Limb (tissue), 2 donors: Measurements from ENCODE around the gene PRLH.
A peak's percentile ranks its signal among the peaks of the same experiment; 100 is the strongest.

Experiments
- DNase-seq, 2 donors: peaks; one replicate each; pipeline ENCODE4 v3.0.0-alpha.2; 2016; ENCODE audit errors: extremely low spot score in 2 of 2

PRLH gene

DNA sequence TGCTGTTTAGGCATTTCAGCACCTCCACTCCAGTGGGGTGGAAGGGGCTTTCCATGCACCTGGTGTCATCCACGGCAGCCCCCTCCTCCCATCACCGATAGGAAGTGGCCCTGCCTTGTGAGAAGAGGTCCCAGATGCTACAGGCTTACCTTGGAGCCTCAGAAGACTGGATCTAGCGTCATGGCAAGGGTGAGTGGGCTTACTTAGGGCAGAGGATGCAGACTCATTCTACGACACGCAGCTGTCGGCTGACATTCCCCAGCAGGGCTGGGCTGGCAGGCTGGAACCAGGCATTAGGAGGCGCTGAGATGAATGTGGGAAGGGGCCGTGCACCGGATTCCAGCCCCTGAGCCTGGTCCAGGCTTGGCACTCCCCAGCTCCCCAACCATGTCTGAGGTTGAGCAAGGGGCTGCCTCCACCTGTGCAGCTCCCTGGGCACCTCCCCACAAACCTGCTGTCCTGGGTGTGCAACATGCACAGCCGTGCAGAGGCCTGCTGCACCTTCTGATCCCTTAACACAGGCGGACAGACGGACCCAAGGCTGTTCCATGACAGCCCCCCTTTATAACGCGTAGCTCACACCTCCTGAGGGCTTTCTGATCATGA lies 1.7 kb upstream of the PRLH start:
- peak in 1 of 2 donors; percentile 30 for DNase-seq

- DNase-seq = no peak
Observed at GRCh38 chr2:237565974-237566373, 400 bp upstream of the PRLH start.

GRCh38 chr2:237567276-237568029 lies 1.1 kb downstream of the PRLH start:
- no peak for DNase-seq

- no peak for DNase-seq
Observed at GRCh38 chr2:237568121-237568660, 1.8 kb downstream of the PRLH start.

DNA sequence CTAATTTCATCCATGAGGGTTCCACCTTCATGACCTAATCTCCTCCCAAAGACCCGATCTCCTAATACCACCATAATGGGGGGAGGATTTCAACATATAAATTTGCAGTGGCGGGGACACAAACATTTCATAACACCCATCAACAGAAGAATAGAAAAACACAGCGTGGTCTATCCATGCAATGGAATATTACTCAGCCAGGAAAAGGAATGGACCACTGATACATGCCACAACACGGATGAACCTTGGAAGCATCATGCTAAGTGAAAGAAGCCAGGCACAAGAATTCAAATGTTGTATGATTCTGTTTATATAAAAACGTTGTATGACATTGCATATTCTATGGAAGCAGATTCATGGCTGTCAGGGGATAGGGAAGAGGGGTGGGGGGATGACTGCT lies 2.7 kb downstream of the PRLH start:
- no peak for DNase-seq

GRCh38 chr2:237569896-237570295 lies 3.5 kb downstream of the PRLH start:
- no peak for DNase-seq

- peak in 1 of 2 donors; percentile 25 for DNase-seq
Observed at GRCh38 chr2:237570776-237571335, 4.5 kb downstream of the PRLH start.

DNA sequence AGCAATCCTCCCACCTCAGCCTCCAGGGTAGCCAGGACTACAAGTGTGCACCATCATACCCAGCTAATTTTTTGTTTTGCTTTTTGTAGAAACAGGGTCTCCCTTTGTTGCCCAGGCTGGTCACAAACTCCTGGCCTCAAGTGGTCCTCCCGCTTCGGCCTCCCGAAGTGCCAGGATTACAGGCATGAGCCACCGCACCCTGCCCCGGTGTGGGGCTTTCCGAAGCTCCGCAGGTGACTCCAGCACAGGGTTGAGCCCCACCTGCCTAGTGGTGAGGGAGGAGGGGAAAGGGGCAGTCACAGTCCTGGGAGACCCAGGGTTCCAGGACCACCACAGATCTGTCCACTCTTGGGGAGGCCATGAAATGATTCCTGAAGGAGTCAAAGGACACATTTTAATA lies 5.2 kb downstream of the PRLH start:
- no peak for DNase-seq

GRCh38 chr2:237572021-237572741 lies 5.8 kb downstream of the PRLH start:
- peak; percentile 88 to 93 for DNase-seq

- DNase-seq = peak in 1 of 2 donors; percentile 27
Observed at GRCh38 chr2:237572742-237573101, 6.3 kb downstream of the PRLH start.

DNA sequence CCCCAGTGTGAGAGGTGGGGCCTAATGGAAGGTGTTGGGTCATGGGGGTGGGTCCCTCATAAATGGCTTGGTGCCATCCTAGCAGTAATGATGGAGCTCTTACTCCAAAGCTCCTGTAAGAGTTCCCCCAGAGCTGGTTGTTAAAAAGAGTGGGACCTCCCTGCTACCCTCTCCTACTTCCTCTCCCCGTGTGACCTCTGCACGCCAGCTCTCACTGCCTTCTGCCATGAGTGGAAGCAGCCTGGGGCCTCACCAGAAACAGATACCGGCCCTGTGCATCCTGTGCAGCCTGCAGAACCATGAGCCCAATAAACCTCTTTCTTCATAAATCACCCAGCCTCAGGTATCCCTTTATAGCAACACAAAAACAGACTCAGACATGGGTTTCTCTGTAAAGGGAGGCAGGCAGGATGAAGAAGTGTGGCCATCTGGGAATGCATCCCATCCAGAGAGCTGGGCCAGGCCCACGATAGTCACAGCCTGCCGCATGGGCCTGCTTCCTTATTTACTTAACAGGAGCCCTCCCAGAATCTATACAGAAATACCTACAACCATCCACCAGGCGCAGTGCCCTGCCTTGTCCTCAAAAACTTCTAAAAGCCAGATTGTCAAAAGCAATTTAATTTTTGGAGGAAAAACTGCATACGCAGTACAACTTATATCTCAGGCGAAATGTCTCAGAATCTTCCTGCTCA lies 7.5 kb downstream of the PRLH start:
- no peak for DNase-seq

- peak in 1 of 2 donors; percentile 26 for DNase-seq
Observed at GRCh38 chr2:237574467-237574866, 8.1 kb downstream of the PRLH start.

DNA sequence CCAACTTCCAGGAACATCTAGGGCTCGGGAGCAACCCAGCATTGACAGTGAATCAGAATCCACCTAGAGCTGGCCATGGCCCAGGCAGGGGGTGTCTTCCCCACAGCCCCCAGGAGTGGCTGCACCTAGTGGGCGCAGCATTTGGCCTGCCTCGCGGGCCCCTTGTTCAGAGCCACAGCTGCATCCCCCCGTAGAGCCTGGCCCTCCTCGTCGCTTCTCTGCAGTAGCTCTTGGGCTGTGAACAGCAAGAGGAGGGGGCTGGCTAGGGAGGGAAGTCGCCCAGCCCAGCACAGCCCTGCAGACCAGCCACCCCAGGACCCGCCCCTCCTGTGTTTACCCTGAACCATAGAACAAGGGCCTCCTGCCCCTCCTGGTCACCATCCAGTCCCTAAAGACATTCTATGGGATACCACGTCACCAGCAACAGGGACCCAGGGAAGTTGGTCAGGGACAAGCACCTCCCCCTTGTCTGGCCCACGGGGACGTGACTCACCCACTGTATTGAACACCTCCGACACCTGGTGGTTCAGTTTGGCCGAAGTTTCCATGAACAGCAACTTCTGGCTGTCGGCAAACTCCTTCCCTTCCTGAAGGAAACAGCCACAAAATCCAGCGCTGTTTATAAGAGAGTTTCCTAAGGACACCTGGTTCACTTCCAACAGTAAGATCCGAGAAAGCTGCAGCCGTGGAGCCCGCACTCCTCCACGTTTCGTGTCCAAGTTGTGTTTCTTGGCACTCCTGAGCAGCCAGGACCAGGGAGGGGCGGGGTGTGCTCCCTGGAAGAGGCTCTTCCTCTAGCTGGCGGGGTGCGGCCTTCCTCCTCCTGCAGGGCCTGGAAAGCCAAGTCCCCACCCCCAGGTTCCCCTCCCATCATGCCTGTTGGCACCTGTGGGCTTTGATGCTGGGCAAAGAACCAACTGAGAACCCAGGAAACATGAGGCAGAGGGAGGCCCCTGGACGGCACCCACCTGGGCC lies 8.8 kb downstream of the PRLH start:
- DNase-seq = peak in 1 of 2 donors; percentile 55

DNA sequence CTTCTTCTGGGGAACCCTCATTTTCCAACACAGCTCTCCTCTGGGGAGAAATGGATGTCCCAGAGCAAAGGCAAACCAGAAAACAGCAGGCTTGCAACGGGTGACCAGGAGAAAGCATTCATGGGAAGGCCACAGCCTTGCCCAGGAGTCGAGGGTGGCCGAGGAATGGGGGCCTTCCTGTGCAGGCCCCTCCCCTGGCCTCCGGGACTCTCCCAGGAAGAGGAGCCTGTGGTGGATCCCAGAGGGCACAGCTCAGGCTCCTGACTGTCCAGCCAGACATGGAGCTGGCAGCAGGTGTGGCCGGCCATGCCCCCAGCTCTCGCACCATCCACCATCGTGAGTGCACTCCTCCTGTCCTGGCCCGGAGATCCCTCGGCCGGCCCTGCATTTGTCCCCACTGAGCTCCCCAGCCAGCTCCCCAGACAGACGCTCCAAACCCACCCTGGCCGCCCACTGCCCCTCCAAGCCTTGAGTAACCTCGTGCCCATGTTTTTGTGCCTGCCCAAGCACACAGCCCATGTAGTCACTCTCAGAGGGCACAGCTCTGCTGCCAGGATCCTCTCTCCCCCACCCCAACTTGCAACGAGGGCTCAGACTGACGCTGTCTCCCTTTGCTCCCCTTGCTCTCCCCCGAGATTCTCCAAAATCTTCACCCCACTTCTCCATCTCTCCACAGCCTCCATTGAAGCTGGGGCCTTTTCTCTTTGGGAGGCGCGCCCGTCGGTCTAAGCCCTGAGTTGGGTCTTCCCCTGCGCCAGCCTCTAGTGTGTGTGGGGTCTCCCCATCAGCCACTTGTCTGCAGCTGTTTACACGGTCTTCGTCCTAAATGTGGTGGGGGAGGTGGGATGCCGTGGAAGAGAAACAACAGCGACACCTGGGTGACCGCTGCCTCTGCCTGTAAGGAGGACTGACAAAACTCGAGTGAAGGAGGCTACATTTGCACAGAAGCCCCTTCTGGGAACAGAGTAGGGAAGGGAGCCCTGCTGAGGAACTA lies 9.8 kb downstream of the PRLH start:
- peak in 1 of 2 donors; percentile 28 for DNase-seq

GRCh38 chr2:237576974-237577373 lies 10.6 kb downstream of the PRLH start:
- DNase-seq = no peak

- DNase-seq = peak in 1 of 2 donors; percentile 23
Observed at GRCh38 chr2:237577458-237577857, 11.1 kb downstream of the PRLH start.

GRCh38 chr2:237577956-237578870 lies 11.8 kb downstream of the PRLH start:
- DNase-seq = no peak

DNA sequence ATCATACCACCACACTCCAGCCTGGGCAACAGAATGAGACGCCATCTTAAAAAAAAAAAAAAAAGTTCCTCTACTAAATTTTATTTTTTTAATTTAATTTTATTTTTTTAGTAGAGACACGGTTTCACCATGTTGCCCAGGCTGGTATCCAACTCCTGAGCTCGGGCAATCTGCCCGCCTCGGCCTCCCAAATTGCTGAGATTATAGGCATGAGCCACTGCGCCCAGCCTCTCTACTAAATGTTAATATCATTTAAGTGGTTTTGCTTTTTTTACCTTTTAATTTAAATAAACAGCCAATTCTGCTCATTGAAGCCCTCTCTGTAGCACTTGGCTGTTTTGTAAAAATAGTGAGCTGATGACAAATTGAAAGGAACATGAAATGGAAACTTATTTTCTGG lies 15.0 kb downstream of the PRLH start:
- no peak for DNase-seq
